CD4-positive, alpha-beta T cell treated with Interleukin-6 for 4 hours (primary cell): ENCODE results near the gene LRRC18.

Source experiments
- DNase-seq: peaks from one replicate; pipeline ENCODE4 v3.0.0-alpha.2; 2020; ENCODE audit warnings: mixed read lengths

Gene LRRC18

GRCh38 chr10:48945441-48946130 is 5.9 kb upstream of the LRRC18 start:
- DNase-seq: no peak

- no peak for DNase-seq
Observed at GRCh38 chr10:48944171-48944570, 4.5 kb upstream of the LRRC18 start.

DNA sequence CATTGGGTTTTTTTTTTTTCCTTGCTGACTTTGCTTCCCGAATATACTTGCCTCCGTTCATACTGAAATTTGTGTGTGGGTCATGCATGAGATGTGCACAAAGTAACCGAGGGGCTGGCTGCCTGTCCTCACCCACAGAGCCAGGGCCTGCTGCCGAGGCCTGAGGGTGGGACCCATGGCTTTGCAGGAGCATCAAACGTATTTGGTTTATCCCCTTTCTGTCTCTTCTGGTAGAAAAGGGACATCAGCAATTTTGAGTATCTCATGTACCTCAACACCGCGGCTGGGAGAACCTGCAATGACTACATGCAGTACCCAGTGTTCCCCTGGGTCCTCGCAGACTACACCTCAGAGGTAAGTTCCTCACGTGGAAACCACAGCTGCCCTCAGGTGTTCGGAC is 3.5 kb upstream of the LRRC18 start:
- DNase-seq: no peak

- DNase-seq: no peak
Observed at GRCh38 chr10:48941427-48942075, 1.9 kb upstream of the LRRC18 start.

GRCh38 chr10:48940958-48941357 is 1.3 kb upstream of the LRRC18 start:
- DNase-seq: no peak

DNA sequence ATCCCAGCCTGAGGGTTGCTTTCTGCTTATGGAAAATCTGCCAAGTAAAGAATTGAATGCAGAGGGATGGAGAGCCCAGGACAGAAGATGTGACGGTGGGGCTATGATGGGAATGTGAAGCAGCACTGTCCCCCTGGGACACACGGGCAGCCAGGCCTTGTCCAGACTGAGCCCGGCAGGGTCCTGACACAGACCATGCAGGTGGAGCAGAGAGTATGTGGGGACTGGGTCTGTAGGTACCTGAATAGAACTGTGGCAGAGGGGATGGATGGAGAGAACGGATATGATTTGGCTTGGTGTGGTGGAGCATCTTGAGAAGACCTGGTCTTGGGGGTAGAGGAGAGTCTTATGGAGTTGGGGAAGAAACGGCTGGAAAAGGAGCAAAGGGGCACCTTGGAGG is 732 bp upstream of the LRRC18 start:
- no peak for DNase-seq

- no peak for DNase-seq
Observed at GRCh38 chr10:48938990-48939536, 577 bp downstream of the LRRC18 start.

- DNase-seq: no peak
Observed at GRCh38 chr10:48938281-48938680, 1.4 kb downstream of the LRRC18 start.

- DNase-seq: no peak
Observed at GRCh38 chr10:48937796-48938195, 1.8 kb downstream of the LRRC18 start.

GRCh38 chr10:48935577-48935976 is 4.1 kb downstream of the LRRC18 start:
- no peak for DNase-seq

GRCh38 chr10:48934672-48935501 is 4.8 kb downstream of the LRRC18 start:
- no peak for DNase-seq

GRCh38 chr10:48932831-48933664 is 6.6 kb downstream of the LRRC18 start:
- DNase-seq: no peak

GRCh38 chr10:48931188-48931587 is 8.5 kb downstream of the LRRC18 start:
- DNase-seq: no peak

GRCh38 chr10:48929413-48929990 is 10.1 kb downstream of the LRRC18 start:
- no peak for DNase-seq

GRCh38 chr10:48926764-48927540 is 12.7 kb downstream of the LRRC18 start:
- DNase-seq: no peak

DNA sequence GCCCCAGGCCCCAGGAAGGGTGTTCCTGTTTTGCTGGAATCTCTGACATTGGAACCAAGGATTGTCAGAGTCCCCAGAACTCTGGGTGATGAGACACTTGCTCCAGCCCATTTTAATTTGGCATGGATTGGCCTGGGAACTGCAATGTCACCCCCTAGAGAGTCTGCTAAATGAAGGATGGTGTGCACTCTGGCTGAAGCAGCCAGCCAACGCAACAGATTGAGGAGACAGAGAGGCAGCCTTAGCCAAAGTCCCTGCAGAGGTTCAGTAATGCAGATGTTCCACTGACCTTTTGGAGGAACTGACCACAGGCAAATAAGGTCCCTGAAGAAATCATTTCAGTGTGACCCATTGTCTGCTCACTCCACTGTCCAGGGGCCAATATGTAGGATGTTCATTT is 13.4 kb downstream of the LRRC18 start:
- DNase-seq: no peak

- no peak for DNase-seq
Observed at GRCh38 chr10:48924988-48925387, 14.7 kb downstream of the LRRC18 start.

DNA sequence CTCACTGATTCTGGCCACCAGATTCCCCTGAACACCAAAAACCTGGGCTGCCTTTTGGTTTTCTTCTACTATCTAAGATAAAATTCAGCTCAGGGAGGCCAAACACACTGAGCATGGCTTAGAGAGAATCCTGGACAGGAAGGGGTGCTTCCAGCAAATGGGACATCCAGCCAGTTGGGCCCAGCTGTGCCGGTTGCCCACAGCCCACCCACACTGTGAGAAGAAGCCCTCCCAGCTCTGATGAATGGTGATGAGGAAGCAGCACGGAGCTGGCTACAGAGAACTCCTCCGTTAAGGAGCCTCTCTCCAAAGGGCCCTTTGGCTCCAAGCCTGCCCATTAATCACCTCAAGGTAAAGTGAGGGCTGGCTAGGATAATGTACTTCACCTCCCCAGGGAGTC is 15.9 kb downstream of the LRRC18 start:
- no peak for DNase-seq

GRCh38 chr10:48913674-48914073 is 26.0 kb downstream of the LRRC18 start:
- no peak for DNase-seq

DNA sequence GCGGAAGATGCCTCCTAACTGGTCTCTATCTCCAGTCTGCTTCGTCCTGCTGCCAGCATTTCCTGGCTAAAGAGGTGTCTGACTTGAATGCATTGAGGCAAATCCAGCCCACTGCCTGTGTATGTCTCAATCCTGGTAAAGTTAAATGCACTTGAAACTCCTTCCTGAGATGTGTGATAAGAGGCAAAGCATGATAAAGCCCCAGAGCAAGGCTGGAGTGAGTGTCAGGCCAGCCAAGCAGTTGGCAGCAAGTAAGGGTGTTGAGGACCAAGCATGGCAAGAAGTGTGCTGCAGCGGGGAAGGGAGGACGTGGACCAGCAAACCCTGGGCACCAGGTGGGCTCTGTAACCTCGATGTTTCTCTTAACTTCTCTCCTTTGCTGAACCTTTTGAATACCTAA is 29.1 kb downstream of the LRRC18 start:
- DNase-seq: no peak

- no peak for DNase-seq
Observed at GRCh38 chr10:48907730-48908129, 31.9 kb downstream of the LRRC18 start.
